A673 (cell line): ENCODE data around the gene WDFY4. TPM values are rescaled to one million over a fixed set of nuclear protein-coding genes. Genes with fewer than 3 reads are reported as not detected.

Experiments
- BruUV-seq: library from RNA; stranded (reverse); fragments of 400-500 nt; replicated peaks from 2 replicates; lab custom pipeline; 2021; lab: Mats Ljungman, UMichigan
- CTCF ChIA-PET: fragments of 300-600 bp; sonication (Branson Sonifier 250); formaldehyde crosslinking; loops from one replicate; lab custom pipeline; 2022; ENCODE audit warnings: antibody characterized with exemption; lab: Charles Lee
- POLR2A ChIA-PET: fragments of 300-600 bp; sonication (Branson Sonifier 250); formaldehyde crosslinking; loops from one replicate; lab custom pipeline; 2022; ENCODE audit warnings: antibody characterized with exemption; ENCODE audit not compliant: low non-redundant PET; lab: Charles Lee
- DNase-seq: peaks from one replicate; pipeline ENCODE4 v3.0.0-alpha.2; 2015; ENCODE audit warnings: low spot score
- H3K27ac ChIP-seq: fragments of 200-600 bp; sonication (generic); 2 replicates; pipeline ENCODE4 v1.5.1; 2016; ENCODE audit warnings: mixed run types, low read depth, mild to moderate bottlenecking, mixed read lengths, antibody characterized with exemption, low read length; ENCODE audit not compliant: poor library complexity, severe bottlenecking
- H3K27me3 ChIP-seq: fragments of 200-600 bp; sonication (generic); replicated peaks from 2 replicates; pipeline ENCODE4 v1.6.1; 2017; ENCODE audit warnings: mixed run types, low read depth, mild to moderate bottlenecking, mixed read lengths, antibody characterized with exemption, low read length; ENCODE audit not compliant: insufficient read depth, poor library complexity
- H3K36me3 ChIP-seq: fragments of 200-600 bp; sonication (generic); 2 replicates; pipeline ENCODE4 v1.6.1; 2016; ENCODE audit warnings: mixed run types, mild to moderate bottlenecking, mixed read lengths, antibody characterized with exemption, low read length; ENCODE audit not compliant: insufficient read depth, poor library complexity, severe bottlenecking
- H3K4me1 ChIP-seq: fragments of 200-600 bp; sonication (generic); 2 replicates; pipeline ENCODE4 v1.6.1; 2017; ENCODE audit warnings: mixed run types, mild to moderate bottlenecking, mixed read lengths, antibody characterized with exemption, low read length; ENCODE audit not compliant: insufficient read depth, poor library complexity, severe bottlenecking
- H3K4me3 ChIP-seq: fragments of 200-600 bp; sonication (generic); 2 replicates; pipeline ENCODE4 v1.5.1; 2016; ENCODE audit warnings: low read depth, mixed run types, mild to moderate bottlenecking, mixed read lengths, low read length; ENCODE audit not compliant: poor library complexity, severe bottlenecking
- H3K9me3 ChIP-seq: fragments of 200-600 bp; sonication (generic); 2 replicates; pipeline ENCODE4 v1.6.1; 2016; ENCODE audit warnings: mixed run types, low read depth, mild to moderate bottlenecking, mixed read lengths, antibody characterized with exemption, low read length; ENCODE audit not compliant: poor library complexity, severe bottlenecking
- CTCF ChIP-seq: fragments of 300-800, 200-600 bp; sonication (generic); conservative IDR thresholded peaks from 2 replicates; pipeline ENCODE4 v1.5.1; 2017; ENCODE audit warnings: low read depth, mild to moderate bottlenecking, antibody characterized with exemption, low read length, moderate library complexity, mixed read lengths
- EZH2 ChIP-seq: fragments of 200-600 bp; sonication (generic); IDR thresholded peaks from 2 replicates; pipeline ENCODE4 v1.6.1; 2017; ENCODE audit warnings: borderline replicate concordance, low read depth, mild to moderate bottlenecking, mixed read lengths, antibody characterized with exemption, low read length; ENCODE audit not compliant: poor library complexity, severe bottlenecking
- intact Hi-C: fragments of 100-400 bp; cut with micrococcal nuclease; formaldehyde crosslinking; loops from one replicate; pipeline ENCODE4 v1.10.0; 2022; ENCODE audit not compliant: unreplicated experiment
- total RNA-seq: library from RNA; stranded (reverse); gene quantifications from 2 replicates; pipeline ENCODE4 v1.2.3, GENCODE V29; 2021

Gene WDFY4
- total RNA-seq, 1 experiment from 2014 or later, result not detected

GRCh38 chr10:48750991-48751390 lies 66.3 kb downstream of the WDFY4 start:
- POLR2A ChIA-PET, result no interaction called here
- Histone ChIP-seq H3K27me3 (peaks cover 8% of the 10 kb centered on the region), H3K4me3 (no peak overlapping the region), H3K9me3 (no peaks in the 10 kb centered on the region), H3K4me1 (no peaks in the 10 kb centered on the region), H3K27ac (no peak overlapping the region), H3K36me3 (no peaks in the 10 kb centered on the region)
- DNase-seq, result no peak
- CTCF ChIA-PET, result no interaction called here
- BruUV-seq, result no TSS peak
- TF ChIP-seq CTCF, result no peak
- no peak for TF ChIP-seq EZH2
- intact Hi-C loops, result loop anchor here (10.0 kb wide), 1 partner anchor 56 kb away; no protein-coding TSS in a partner anchor

DNA sequence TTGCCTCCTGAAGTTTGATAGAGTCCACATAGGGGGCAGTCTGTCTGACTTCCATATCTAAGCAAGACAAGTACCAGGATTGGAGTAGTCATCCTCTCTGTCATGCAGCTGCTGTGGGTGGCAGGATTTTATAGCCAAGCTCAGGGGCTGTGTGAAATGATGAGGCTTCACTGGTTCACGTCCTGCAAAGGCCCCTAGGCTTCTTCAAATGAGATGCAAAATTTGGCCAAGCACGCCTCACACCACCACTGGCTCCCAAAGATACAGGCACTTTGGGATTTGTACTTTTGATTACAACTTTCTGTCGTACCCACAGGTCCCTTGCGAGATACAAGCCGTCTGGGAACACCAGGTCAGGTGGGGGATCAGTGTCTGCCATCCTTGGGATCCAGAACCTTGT lies 67.1 kb downstream of the WDFY4 start:
- DNase-seq, result no peak
- no peak overlapping the region for H3K27ac ChIP-seq
- ChIA-PET POLR2A (no interaction called here), CTCF (no interaction called here)
- intact Hi-C loops, result loop anchor here (10.0 kb wide), 1 partner anchor 57 kb away; no protein-coding TSS in a partner anchor
- BruUV-seq, result no TSS peak
- H3K9me3 ChIP-seq, result no peaks in the 10 kb centered on the region
- H3K36me3 ChIP-seq, result no peaks in the 10 kb centered on the region
- H3K27me3 ChIP-seq, result peaks cover 14% of the 10 kb centered on the region
- TF ChIP-seq EZH2 (no peak), CTCF (no peak)
- no peaks in the 10 kb centered on the region for H3K4me1 ChIP-seq
- H3K4me3 ChIP-seq, result no peak overlapping the region

GRCh38 chr10:48758411-48758810 lies 73.7 kb downstream of the WDFY4 start:
- CTCF ChIA-PET, result no interaction called here

More at GRCh38 chr10:48758411-48758810, 73.7 kb downstream of the WDFY4 start:
- no peak for TF ChIP-seq EZH2
- no peak for TF ChIP-seq CTCF
- no peaks in the 10 kb centered on the region for H3K36me3 ChIP-seq
- H3K4me3 ChIP-seq, result no peak overlapping the region
- intact Hi-C loops, result loop anchor here (10.0 kb wide), 1 partner anchor 64 kb away; no protein-coding TSS in a partner anchor
- peaks cover 28% of the 10 kb centered on the region for H3K27me3 ChIP-seq
- BruUV-seq, result no TSS peak
- POLR2A ChIA-PET, result no interaction called here
- H3K4me1 ChIP-seq, result no peaks in the 10 kb centered on the region
- H3K9me3 ChIP-seq, result no peaks in the 10 kb centered on the region
- no peak overlapping the region for H3K27ac ChIP-seq
- no peak for DNase-seq
